ENCODE measurements around the gene SLC44A1. TPM values are rescaled to one million over a fixed set of nuclear protein-coding genes. Genes with fewer than 3 reads are reported as not detected.
A peak's percentile ranks its signal among the peaks of the same experiment; 100 is the strongest.

The SLC44A1 gene
- total RNA-seq, 1 experiment from 2014 or later: 32.0 TPM

DNA sequence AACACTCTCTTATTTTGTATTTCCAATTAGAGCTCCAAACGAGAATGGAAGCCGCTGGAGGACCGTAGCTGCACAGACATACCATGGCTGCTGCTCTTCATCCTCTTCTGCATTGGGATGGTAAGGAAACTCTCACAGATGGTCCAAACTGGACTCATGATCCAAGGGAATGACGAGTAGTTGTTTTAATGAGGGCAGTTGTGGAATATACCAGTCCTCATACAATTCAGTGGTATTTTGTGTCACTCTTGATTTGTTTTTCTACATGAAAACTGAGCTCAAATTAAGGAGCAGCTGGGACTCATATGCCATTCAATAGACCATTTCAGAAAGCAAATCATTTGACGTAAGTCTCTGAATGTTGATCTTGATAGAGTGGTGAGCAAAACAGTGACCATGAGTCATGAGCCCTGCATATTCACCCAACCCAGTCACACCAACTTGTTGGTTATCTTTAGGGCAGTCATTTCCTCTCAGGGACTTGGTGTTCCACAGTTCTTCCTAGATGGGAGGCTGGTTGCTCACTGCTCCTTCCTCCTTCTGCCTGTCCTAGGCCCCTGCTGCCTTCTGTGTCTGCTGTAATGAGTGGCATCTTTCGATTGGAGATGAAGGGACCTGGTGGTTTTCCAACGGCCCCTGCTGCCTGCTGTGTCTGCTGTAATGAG is 54.9 kb downstream of the SLC44A1 start:
- peak; percentile 98 for DNase-seq (ENCODE audit: low read depth)

DNA sequence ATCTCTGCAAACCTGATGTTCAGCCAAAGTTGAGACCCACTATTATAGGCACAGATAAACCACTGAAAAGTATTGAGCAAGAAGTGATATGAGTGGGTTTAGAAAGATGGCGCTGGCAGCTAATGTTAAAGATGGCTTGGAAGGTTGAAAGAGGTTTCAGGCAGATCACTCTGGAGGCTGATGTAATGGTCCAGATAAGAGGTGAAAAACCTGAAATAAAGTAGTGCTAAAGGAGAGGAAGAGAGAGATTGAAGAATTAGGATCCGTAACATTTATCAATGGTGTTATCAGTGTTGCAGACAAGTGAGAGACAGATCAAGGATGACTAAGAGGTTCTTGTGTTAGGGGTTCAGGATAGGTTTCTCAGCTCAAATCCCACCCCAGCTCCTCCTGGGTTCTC is 58.3 kb downstream of the SLC44A1 start:
- DNase-seq (ENCODE audit: low read depth): no peak

DNA sequence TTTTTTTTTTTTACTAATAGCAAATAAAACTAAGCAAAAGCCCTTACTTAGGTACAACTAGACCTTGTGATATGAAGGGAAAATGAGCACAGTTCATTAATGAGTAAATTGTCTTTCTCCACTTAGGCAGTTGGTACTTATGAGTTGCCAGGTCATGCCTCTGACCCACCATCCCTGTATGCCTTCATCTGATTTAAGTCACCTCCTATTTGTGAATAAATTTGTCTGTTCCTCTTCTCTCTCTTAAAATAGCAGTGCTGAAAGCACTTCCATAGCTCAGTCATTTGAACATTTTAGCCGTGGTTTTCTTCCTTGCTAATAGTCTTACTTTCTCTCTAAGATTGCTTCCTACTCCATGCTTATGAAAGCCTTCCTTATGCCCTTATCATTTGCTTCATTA is 61.4 kb downstream of the SLC44A1 start:
- no peak for DNase-seq (ENCODE audit: low read depth)

- DNase-seq (ENCODE audit: low read depth): no peak
Measured at GRCh38 chr9:105306351-105307140, 62.1 kb downstream of the SLC44A1 start.

GRCh38 chr9:105307591-105308130 is 63.2 kb downstream of the SLC44A1 start:
- peak; percentile 43 for DNase-seq (ENCODE audit: low read depth)

- DNase-seq (ENCODE audit: low read depth): no peak
Measured at GRCh38 chr9:105308461-105309341, 64.2 kb downstream of the SLC44A1 start.

GRCh38 chr9:105309531-105309931 is 65.1 kb downstream of the SLC44A1 start:
- peak; percentile 89 for DNase-seq (ENCODE audit: low read depth)

DNA sequence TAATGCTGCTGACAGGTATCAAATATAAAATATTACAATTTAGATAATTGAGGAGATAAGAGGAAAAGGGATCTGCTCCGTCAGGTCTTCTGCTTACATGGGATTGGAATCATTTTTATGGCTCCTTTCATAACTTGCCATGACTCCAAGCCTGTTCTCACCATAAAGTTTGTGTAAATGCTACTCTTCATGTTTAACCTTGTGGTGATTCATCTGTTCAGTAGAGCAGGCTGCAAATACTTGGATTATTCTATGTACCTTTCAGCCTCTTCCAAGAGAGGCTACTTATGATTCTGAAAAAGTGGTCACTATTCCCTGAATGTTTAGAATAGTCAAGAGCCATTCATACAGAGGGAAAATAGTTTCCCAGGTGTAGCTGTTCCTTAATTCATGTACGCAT is 66.9 kb downstream of the SLC44A1 start:
- no peak for DNase-seq (ENCODE audit: low read depth)

DNA sequence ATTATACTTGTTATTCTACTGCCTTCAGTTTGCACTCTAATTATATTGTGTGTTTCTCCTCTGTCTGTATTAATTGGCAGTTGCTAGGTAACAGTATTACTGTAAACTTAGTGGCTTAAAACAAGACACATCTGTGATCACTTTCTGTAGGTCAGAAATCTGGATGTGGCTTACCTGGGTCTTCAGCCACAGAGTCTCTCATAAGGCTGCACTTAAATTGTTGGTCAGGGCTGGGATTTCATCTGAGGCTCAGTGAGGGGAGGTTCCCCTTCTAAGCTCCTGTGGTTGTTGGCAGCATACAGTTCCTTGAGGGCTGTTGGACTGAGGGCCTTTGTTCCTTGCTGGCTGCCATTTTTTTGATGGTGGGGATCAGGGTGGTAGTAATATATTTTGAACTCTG is 68.8 kb downstream of the SLC44A1 start:
- no peak for DNase-seq (ENCODE audit: low read depth)

DNA sequence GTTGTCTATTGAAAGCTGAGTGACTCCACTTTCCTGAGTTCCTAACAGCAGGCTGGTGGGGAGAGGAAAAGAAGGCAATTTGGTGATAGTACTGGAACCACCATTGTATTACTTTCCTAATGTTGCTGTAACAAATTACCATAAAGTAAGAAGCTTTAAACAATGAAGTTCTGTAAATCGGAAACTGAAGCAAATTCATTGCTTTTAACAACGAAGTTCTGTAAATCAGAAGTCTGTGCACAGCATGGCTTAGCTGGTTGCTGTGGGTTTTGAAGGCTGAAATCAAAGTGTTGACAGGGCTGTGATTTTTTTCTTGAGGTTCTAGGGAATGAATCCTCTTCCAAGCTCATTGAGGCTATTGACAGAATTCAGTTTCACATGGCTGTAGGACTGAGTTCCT is 72.3 kb downstream of the SLC44A1 start:
- no peak for DNase-seq (ENCODE audit: low read depth)

DNA sequence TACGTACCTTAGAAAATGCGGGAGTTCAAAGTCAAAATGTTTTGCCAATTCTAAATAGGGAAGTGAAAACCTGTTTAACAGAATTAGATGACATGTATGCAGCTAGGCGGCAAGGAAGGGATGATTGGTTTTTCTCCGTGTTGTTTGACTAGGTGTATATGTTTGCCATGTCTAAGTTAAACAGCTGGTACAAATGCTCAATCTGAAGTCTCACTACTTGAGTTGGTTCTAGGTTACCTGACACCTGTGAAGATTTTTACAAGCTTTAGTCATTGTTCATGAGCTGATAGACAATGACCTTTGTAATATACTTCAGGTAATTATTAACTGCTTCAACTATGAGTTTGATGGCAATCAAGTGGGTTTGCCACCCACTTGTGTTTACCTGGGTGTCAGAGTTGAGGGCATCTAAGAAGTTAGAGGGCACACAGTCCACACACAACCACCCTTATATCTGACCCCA is 74.3 kb downstream of the SLC44A1 start:
- no peak for DNase-seq (ENCODE audit: low read depth)

GRCh38 chr9:105319202-105319813 is 74.9 kb downstream of the SLC44A1 start:
- no peak for DNase-seq (ENCODE audit: low read depth)

DNA sequence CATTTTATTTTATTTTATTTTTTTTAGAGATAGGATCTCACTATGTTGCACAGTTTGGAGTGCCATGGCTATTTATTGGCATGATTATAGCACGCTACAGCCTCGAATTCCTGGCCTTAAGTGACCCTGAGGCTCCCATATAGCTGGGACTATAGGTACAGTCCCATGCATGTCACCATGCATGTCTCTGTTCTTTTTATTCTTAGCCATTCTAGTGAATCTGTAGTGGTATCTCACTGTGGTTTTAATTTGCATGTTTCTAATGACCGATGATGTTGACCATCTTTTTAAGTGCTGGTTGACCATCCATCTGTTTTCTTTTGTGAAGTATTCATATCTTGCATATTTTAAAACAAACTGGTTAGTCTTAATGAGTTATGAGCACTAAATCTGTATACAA is 76.1 kb downstream of the SLC44A1 start:
- DNase-seq (ENCODE audit: low read depth): no peak

- DNase-seq (ENCODE audit: low read depth): no peak
Measured at GRCh38 chr9:105328296-105328695, 83.8 kb downstream of the SLC44A1 start.

DNA sequence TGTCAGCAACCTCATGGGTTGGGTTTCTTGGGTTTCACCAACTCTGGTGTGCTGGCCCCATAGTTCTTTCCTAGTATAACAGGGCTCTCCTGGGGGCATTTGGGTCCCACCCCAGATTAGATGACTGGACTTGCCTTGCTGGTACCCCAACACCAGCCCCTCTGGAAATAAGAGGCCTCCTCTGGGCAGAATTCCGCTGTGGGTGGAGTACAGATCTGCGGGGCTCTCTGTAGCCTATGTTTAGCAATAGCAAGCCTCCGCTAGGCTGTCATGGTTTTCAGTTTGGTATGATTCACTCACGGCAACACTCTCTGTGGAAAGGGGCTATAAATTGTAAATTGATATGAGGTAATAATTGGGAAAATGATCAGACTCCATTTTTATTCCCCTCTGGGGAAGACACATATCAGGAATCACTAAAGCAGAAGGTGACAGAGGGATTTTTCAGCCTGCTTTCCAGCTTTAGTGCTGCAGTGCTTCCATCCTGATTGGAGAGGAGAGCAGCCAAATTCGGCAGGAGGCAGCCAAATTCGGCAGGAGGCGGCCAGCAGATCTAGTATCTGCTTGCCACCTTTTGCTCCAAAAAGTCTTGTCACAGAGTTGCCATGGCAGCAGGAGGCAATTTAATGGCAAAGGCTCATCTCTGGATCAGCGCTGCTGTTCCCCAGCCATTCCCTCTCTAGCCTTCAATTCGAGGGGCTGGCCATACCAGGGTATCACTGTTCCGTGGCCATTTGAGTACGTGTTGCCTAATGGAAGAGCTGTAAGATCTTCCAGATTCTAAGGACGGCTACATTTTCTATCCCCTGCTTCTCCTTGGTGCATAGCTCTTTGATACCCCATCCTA is 84.6 kb downstream of the SLC44A1 start:
- DNase-seq (ENCODE audit: low read depth): no peak

GRCh38 chr9:105329719-105330062 is 85.2 kb downstream of the SLC44A1 start:
- peak; percentile 10 for DNase-seq (ENCODE audit: low read depth)

GRCh38 chr9:105330201-105330600 is 85.8 kb downstream of the SLC44A1 start:
- DNase-seq (ENCODE audit: low read depth): peak; percentile 6

DNA sequence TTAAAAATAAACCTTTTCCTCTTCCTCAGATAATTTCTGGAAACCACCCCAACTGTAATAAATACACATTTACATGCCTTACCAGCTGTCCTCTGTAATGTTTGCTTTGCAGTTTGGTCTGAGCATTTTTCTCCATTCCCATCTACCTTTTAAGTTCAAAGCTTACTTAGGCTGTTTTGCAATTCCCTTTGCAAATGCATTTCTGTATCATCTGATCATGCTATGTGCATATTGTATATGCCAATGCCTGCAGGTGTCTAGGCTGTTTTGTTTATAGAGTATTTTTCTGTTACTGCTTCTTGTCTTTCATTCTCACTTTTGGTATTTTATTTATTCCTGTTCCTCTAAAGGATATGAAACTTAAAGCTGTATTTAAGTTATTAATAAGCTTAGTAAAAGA is 86.3 kb downstream of the SLC44A1 start:
- DNase-seq (ENCODE audit: low read depth): no peak

GRCh38 chr9:105331160-105331559 is 86.7 kb downstream of the SLC44A1 start:
- no peak for DNase-seq (ENCODE audit: low read depth)

- DNase-seq (ENCODE audit: low read depth): no peak
Measured at GRCh38 chr9:105331755-105332154, 87.3 kb downstream of the SLC44A1 start.

GRCh38 chr9:105332471-105332870 is 88.0 kb downstream of the SLC44A1 start:
- DNase-seq (ENCODE audit: low read depth): peak; percentile 83
